Heart left ventricle (tissue), 16 donors: ENCODE measurements around the gene KIF2A. TPM values are rescaled to one million over a fixed set of nuclear protein-coding genes. Genes with fewer than 3 reads are reported as not detected.

ENCODE experiments used
- ATAC-seq, 4 donors: fragments of 200-7000 bp; cut with Tn5 transposase; one replicate each; pipeline ENCODE4 v1.9.1; 2020 to 2022; ENCODE audit warnings: moderate library complexity in 4 of 4, mild to moderate bottlenecking in 3 of 4, moderate number of reproducible peaks in 1 of 4
- DNase-seq, 5 donors: peaks; one replicate each; pipeline ENCODE4 v3.0.0-alpha.2; 2020
- H3K27ac ChIP-seq, 12 donors: fragments of 200-600 bp; sonication (generic) in 4 of 12; one replicate each; pipeline versions ENCODE4 v1.5.0 to v1.8.0; 2016 to 2022; ENCODE audit warnings: mild to moderate bottlenecking in 2 of 12
- H3K27me3 ChIP-seq, 9 donors: fragments of 200-600 bp; sonication (generic) in 2 of 9; one replicate each; pipeline versions ENCODE4 v1.5.1 to v1.8.0; 2016 to 2022; ENCODE audit warnings: mild to moderate bottlenecking in 3 of 9
- H3K36me3 ChIP-seq, 9 donors: fragments of 200-600 bp; sonication (generic) in 2 of 9; one replicate each; pipeline versions ENCODE4 v1.5.0 to v1.8.0; 2018 to 2022; ENCODE audit warnings: mild to moderate bottlenecking in 2 of 9
- H3K4me1 ChIP-seq, 12 donors: fragments of 200-600 bp; sonication (generic) in 4 of 12; one replicate each; pipeline versions ENCODE4 v1.5.0 to v1.8.0; 2016 to 2022; ENCODE audit warnings: mild to moderate bottlenecking in 3 of 12
- H3K4me3 ChIP-seq, 12 donors: fragments of 200-600 bp; sonication (generic) in 4 of 12; one replicate each; pipeline versions ENCODE4 v1.5.0 to v1.8.0; 2017 to 2022; ENCODE audit warnings: mild to moderate bottlenecking in 9 of 12, moderate library complexity in 4 of 12
- H3K9me3 ChIP-seq, 12 donors: fragments of 200-600 bp; sonication (generic) in 4 of 12; one replicate each; pipeline versions ENCODE4 v1.5.0 to v1.8.0; 2016 to 2022; ENCODE audit warnings: mild to moderate bottlenecking in 1 of 12
- POLR2A ChIP-seq, 2 donors: fragments of 450-650 bp; IDR thresholded peaks; one replicate each; pipeline ENCODE4 v1.6.1; 2017; ENCODE audit warnings: antibody characterized with exemption in 2 of 2, mild to moderate bottlenecking in 2 of 2, moderate library complexity in 2 of 2
- WGBS, 4 donors: extraction: QIAGEN DNeasy Blood & Tissue Kit in 2 of 4; methylation state at CpG; one replicate each; pipeline versions ENCODE4 v1.1.5 to v1.1.7; 2013 to 2018; 5-methylcytosine and 5-hydroxymethylcytosine counted together
- intact Hi-C, 10 donors: fragments of 100-400 bp; cut with DNase I; formaldehyde crosslinking; loops; one replicate each; pipeline versions ENCODE4 v1.11.1 to v1.14.2; 2022
- long read RNA-seq, 3 donors: library from polyadenylated mRNA; unstranded; transcript quantifications; one replicate each; pipeline ENCODE4 v2.0.0, GENCODE V29; 2020 to 2021
- polyA plus RNA-seq, 2 donors: library from polyadenylated mRNA; stranded (reverse); fragments of 200-250 nt; gene quantifications; one replicate each; pipeline ENCODE4 v1.2.3, GENCODE V29; 2013
- total RNA-seq, 9 donors: library from RNA; depleted of rRNA in 2 of 9; stranded (reverse); fragments of >200 nt in 2 of 9; fragmentation: NEBNext Ultra II Directional in 3 of 9; extraction: Animal tissue kit (Norgen Biotek cat#: 25700) in 3 of 9; gene quantifications; one replicate each; pipeline versions ENCODE4 v1.1.0 to v1.2.4, GENCODE V29; 2016 to 2023
- TF ChIP-seq, protein P1 (sequence below), 12 donors: fragments of 200-600 bp; sonication (generic) in 4 of 12; IDR thresholded peaks; one replicate each; pipeline versions ENCODE4 v1.5.0 to v1.8.0; 2018 to 2022; ENCODE audit warnings: antibody characterized with exemption in 12 of 12, mild to moderate bottlenecking in 5 of 12
- donor health status: ischemic (EF 13 %, LVEDD 7.1; RV severe dilation, severe dysfunction).
- donor health status: healthy with polysubstance abuse.
- donor health status: DM: no; HTN: yes; CAD: no.
- donor health status: DM: no; HTN: no; CAD: no.
- donor health status: ischemic (EF 25% LVEDD 6.9; RV normal size, moderate dysfunction).
- donor health status: ischemic (EF 25% LVEDD 5.7; RV mildly dilated, moderate dysfunction).
- donor health status: healthy.
- donor health status: DM: yes; HTN: yes; CAD: no.
- donor health status: ischemic (EF 35%, LVEDD 5.7; RV mildly dilated, moderate dysfunction).
- donor health status: nonischemic (EF 11% LVEDD 7.7; RV severe dilation, severe dysfunction).
- donor health status: DM: yes; HTN: yes; CAD: no.
- donor health status: PGD.
- donor health status: ischemic (EF 29% LVEDD 5.4; RV normal size, mild dysfunction).
- donor health status: nonischemic (EF 23%, LVEDD 6.1; RV moderate dilation, normal function).

Gene KIF2A
- 10 to 100 TPM in 5 of 9 donors, 1 to 10 TPM in 4; 7.7 to 18.8 (median 14.3) TPM for total RNA-seq
- 10 to 100 TPM in 1 of 2 donors, 1 to 10 TPM in 1; 1.5 to 10.7 TPM for polyA plus RNA-seq
- long read RNA-seq, donor 1, partial matches to known transcripts: 0 of 5 reads
- long read RNA-seq, donor 1, other reads (novel, unspliced or antisense): 1 of 5 reads
- long read RNA-seq, donor 2, transcript KIF2A-202 (20 exons, 2,539 nt): major isoform, 7 of 10 reads
- long read RNA-seq, donor 2, partial matches to known transcripts: 2 of 10 reads
- long read RNA-seq, donor 2, other reads (novel, unspliced or antisense): 1 of 10 reads
- long read RNA-seq, donor 3, partial matches to known transcripts: 1 of 6 reads
- long read RNA-seq, donor 3, other reads (novel, unspliced or antisense): 3 of 6 reads

- H3K4me3 ChIP-seq: peak within 1 kb of the TSS; percentile 66 to 100 (median 96)
- peak; percentile 90 to 95 (median 92) for DNase-seq
- H3K9me3 ChIP-seq: no peaks in the 10 kb centered on the region
- H3K4me1 ChIP-seq: peaks cover 0 to 39% (median 12%) of the 10 kb centered on the region in 12 donors
- intact Hi-C loops: loop anchor here in 3 of 10 donors (5.0 to 10.0 kb wide), 3 partner anchors 36 to 99 kb away; partner anchors contain the start of gene DIMT1 (in 2 of the 3)
- H3K27me3 ChIP-seq: no peaks in the 10 kb centered on the region
- TF ChIP-seq, protein P1, sequence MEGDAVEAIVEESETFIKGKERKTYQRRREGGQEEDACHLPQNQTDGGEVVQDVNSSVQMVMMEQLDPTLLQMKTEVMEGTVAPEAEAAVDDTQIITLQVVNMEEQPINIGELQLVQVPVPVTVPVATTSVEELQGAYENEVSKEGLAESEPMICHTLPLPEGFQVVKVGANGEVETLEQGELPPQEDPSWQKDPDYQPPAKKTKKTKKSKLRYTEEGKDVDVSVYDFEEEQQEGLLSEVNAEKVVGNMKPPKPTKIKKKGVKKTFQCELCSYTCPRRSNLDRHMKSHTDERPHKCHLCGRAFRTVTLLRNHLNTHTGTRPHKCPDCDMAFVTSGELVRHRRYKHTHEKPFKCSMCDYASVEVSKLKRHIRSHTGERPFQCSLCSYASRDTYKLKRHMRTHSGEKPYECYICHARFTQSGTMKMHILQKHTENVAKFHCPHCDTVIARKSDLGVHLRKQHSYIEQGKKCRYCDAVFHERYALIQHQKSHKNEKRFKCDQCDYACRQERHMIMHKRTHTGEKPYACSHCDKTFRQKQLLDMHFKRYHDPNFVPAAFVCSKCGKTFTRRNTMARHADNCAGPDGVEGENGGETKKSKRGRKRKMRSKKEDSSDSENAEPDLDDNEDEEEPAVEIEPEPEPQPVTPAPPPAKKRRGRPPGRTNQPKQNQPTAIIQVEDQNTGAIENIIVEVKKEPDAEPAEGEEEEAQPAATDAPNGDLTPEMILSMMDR (IDR thresholded peaks at IDR 0.05): peak in 5 of 12 donors; percentile 5 to 45 (median 34)
- TF ChIP-seq POLR2A (IDR thresholded peaks at IDR 0.05): peak in 1 of 2 donors; percentile 59
- no peaks in the 10 kb centered on the region for H3K36me3 ChIP-seq
- 0 to 2% (median 1%) methylated on average over 17 to 66 of the region's 66 CpGs for WGBS, 4 donors
- ATAC-seq: peak; percentile 94 to 100 (median 98)
- H3K27ac ChIP-seq: peak within 1 kb of the TSS; percentile 83 to 94 (median 86)
Measured at GRCh38 chr5:62305715-62306322, at the start of gene KIF2A. TSS of gene KIF2A (plus strand) at chr5:62306206. CDS start at chr5:62306473, 267 bp downstream.

DNA sequence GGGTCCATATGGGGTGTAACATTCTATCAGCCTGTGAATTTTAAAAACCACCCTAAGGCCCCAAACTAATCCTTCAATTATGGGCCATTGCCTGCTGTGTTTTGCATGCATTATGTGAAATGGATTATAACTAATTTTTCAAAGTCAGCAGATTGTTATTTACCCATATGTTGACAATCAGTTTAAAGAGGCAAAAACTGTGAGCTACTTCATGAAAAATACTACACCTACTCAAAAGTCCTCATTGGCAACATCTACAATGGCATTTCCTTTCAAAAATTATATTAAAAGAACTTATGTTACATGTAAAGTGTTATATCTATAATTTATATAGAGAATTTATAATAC is 49.0 kb upstream of the KIF2A start:
- no peak for DNase-seq

GRCh38 chr5:62258654-62259053 is 47.4 kb upstream of the KIF2A start:
- no peak for DNase-seq
- no peaks in the 10 kb centered on the region for H3K27me3 ChIP-seq
- TF ChIP-seq, protein P1 (IDR thresholded peaks at IDR 0.05): no peak
- H3K9me3 ChIP-seq: no peaks in the 10 kb centered on the region
- H3K27ac ChIP-seq: no peak overlapping the region
- H3K4me3 ChIP-seq: no peak overlapping the region
- no peaks in the 10 kb centered on the region for H3K36me3 ChIP-seq
- H3K4me1 ChIP-seq: peaks cover 0 to 7% (median 0%) of the 10 kb centered on the region in 12 donors
- intact Hi-C loops: no loop called here
- ATAC-seq: no peak

More for the DNA sequence above, 49.0 kb upstream of the KIF2A start:
- no peaks in the 10 kb centered on the region for H3K36me3 ChIP-seq
- H3K27me3 ChIP-seq: no peaks in the 10 kb centered on the region
- H3K9me3 ChIP-seq: no peaks in the 10 kb centered on the region
- TF ChIP-seq, protein P1 (IDR thresholded peaks at IDR 0.05): no peak
- TF ChIP-seq POLR2A (IDR thresholded peaks at IDR 0.05): no peak
- intact Hi-C loops: no loop called here
- H3K4me3 ChIP-seq: no peak overlapping the region
- peaks cover 0 to 7% (median 0%) of the 10 kb centered on the region in 12 donors for H3K4me1 ChIP-seq
- peak overlapping the region in 1 of 12 donors; percentile 2 for H3K27ac ChIP-seq
- ATAC-seq: no peak

GRCh38 chr5:62259699-62260250 is 46.2 kb upstream of the KIF2A start:
- Histone ChIP-seq H3K4me1 (peaks cover 0 to 7% (median 0%) of the 10 kb centered on the region in 12 donors), H3K36me3 (no peaks in the 10 kb centered on the region), H3K9me3 (no peaks in the 10 kb centered on the region), H3K27ac (no peak overlapping the region), H3K4me3 (no peak overlapping the region), H3K27me3 (no peaks in the 10 kb centered on the region)
- intact Hi-C loops: no loop called here
- ATAC-seq: no peak
- 90 to 97% (median 94%) methylated on average over 2 of the region's 2 CpGs for WGBS, 4 donors
- DNase-seq: no peak
- no peak for TF ChIP-seq POLR2A (IDR thresholded peaks at IDR 0.05)
- TF ChIP-seq, protein P1 (IDR thresholded peaks at IDR 0.05): no peak
